BJ (cell line): ENCODE results near the gene TBL1X. TPM values are rescaled to one million over a fixed set of nuclear protein-coding genes. Genes with fewer than 3 reads are reported as not detected.
"Not testable (repeated sequence)": the region's sequence is repeated elsewhere in the genome, so short reads cannot be mapped to it uniquely, and the experiment has no call there.

Experiments used
- CTCF ChIA-PET: fragments of 350-600 bp; formaldehyde crosslinking; extraction: SDS; loops from one replicate; lab custom pipeline; 2021; ENCODE audit warnings: antibody characterized with exemption, inconsistent platforms; lab: Yijun Ruan, JAX
- POLR2A ChIA-PET: fragments of 300-600 bp; sonication (Branson Sonifier 250); formaldehyde crosslinking; extraction: SDS; loops from one replicate; lab custom pipeline; 2021; ENCODE audit warnings: antibody characterized with exemption; lab: Charles Lee
- DNase-seq: peaks from one replicate; pipeline ENCODE4 v3.0.0-alpha.2; 2011; ENCODE audit warnings: low read depth
- H3K27me3 ChIP-seq: 2 replicates; pipeline ENCODE4 v1.6.0; 2011; ENCODE audit warnings: low read length; ENCODE audit not compliant: control insufficient read depth, insufficient read depth
- H3K36me3 ChIP-seq: 2 replicates; pipeline ENCODE4 v1.5.1; 2011; ENCODE audit warnings: low read length; ENCODE audit not compliant: control insufficient read depth, insufficient read depth
- H3K4me3 ChIP-seq: 2 replicates; pipeline ENCODE4 v1.5.1; 2011; ENCODE audit warnings: low read depth, mild to moderate bottlenecking, control low read depth, low read length
- polyA plus RNA-seq: library from polyadenylated mRNA; depleted of rRNA; stranded (reverse); fragments of >200 nt; gene quantifications from 2 replicates; pipeline ENCODE4 v1.2.3, GENCODE V29; 2011
- TF ChIP-seq, protein P1 (sequence below): IDR thresholded peaks from 2 replicates; pipeline ENCODE4 v1.5.1; 2011; ENCODE audit warnings: low read depth, mild to moderate bottlenecking, control low read depth, inconsistent platforms, low read length, moderate library complexity; ENCODE audit not compliant: insufficient read depth

TBL1X gene
- polyA plus RNA-seq, 1 experiment: 13.2 TPM

- Histone ChIP-seq H3K27me3 (no peaks in the 10 kb centered on the region), H3K4me3 (no peak overlapping the region), H3K36me3 (no peaks in the 10 kb centered on the region; the same call in 1 of the 2 replicates)
- DNase-seq: no peak
- TF ChIP-seq, protein P1, sequence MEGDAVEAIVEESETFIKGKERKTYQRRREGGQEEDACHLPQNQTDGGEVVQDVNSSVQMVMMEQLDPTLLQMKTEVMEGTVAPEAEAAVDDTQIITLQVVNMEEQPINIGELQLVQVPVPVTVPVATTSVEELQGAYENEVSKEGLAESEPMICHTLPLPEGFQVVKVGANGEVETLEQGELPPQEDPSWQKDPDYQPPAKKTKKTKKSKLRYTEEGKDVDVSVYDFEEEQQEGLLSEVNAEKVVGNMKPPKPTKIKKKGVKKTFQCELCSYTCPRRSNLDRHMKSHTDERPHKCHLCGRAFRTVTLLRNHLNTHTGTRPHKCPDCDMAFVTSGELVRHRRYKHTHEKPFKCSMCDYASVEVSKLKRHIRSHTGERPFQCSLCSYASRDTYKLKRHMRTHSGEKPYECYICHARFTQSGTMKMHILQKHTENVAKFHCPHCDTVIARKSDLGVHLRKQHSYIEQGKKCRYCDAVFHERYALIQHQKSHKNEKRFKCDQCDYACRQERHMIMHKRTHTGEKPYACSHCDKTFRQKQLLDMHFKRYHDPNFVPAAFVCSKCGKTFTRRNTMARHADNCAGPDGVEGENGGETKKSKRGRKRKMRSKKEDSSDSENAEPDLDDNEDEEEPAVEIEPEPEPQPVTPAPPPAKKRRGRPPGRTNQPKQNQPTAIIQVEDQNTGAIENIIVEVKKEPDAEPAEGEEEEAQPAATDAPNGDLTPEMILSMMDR: no peak
- ChIA-PET POLR2A (interaction anchor here (0.5 kb wide), 1 partner anchor 269 kb away, joined by 4 read pairs; no protein-coding TSS in a partner anchor), CTCF (no interaction called here)
These were observed 2.3 kb downstream of the TBL1X start for GRCh38 chrX:9467146-9467545.

- POLR2A ChIA-PET: no interaction called here
- Histone ChIP-seq H3K4me3 (no peak overlapping the region), H3K27me3 (no peaks in the 10 kb centered on the region), H3K36me3 (no peaks in the 10 kb centered on the region; the same call in 1 of the 2 replicates)
- DNase-seq: no peak
- TF ChIP-seq, protein P1: no peak
- CTCF ChIA-PET: no interaction called here
These were observed 2.9 kb downstream of the TBL1X start for GRCh38 chrX:9467751-9468150.

- no peaks in the 10 kb centered on the region; the same call in 1 of the 2 replicates for H3K36me3 ChIP-seq
- no peaks in the 10 kb centered on the region for H3K27me3 ChIP-seq
- H3K4me3 ChIP-seq: no peak overlapping the region
- DNase-seq: no peak
- ChIA-PET POLR2A (no interaction called here), CTCF (no interaction called here)
- TF ChIP-seq, protein P1: no peak
These were observed 6.7 kb downstream of the TBL1X start for GRCh38 chrX:9471571-9471985.

- no peak overlapping the region for H3K4me3 ChIP-seq
- H3K27me3 ChIP-seq: no peaks in the 10 kb centered on the region
- TF ChIP-seq, protein P1: no peak
- no peak for DNase-seq
- CTCF ChIA-PET: interaction anchor here (1.1 kb wide), 1 partner anchor 12 kb away, joined by 3 read pairs; no protein-coding TSS in a partner anchor
- POLR2A ChIA-PET: no interaction called here
- H3K36me3 ChIP-seq: no peaks in the 10 kb centered on the region; the same call in 1 of the 2 replicates
These were observed 8.8 kb downstream of the TBL1X start for GRCh38 chrX:9473708-9474107.

- POLR2A ChIA-PET: not testable (repeated sequence)
These were observed 10.6 kb downstream of the TBL1X start for GRCh38 chrX:9475417-9475816.

DNA sequence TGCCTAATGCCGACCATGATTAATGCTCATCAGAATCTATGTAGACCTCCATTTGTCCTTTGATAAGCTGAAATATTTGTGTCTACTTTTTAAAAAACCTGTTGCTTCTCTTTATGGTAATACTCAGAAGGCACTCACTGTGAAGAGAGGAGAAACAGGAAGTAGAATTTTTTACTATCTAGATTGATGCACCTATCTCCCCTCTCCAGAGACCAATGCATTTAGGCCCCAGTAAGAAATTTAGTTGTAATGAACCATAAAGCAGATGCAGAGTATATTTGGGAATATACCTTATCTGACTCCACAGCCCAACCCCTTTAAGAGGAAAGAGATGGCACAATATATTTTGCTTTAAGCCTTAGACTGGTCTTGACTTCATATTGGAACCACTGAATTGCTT, 11.1 kb downstream of the TBL1X start:
- TF ChIP-seq, protein P1: no peak
- DNase-seq: no peak
- POLR2A ChIA-PET: no interaction called here

More at GRCh38 chrX:9475417-9475816, 10.6 kb downstream of the TBL1X start:
- H3K36me3 ChIP-seq, H3K4me3 ChIP-seq, H3K27me3 ChIP-seq, DNase-seq, CTCF ChIA-PET: not testable (repeated sequence)

More for the DNA sequence above, 11.1 kb downstream of the TBL1X start:
- no peak overlapping the region for H3K4me3 ChIP-seq
- no peaks in the 10 kb centered on the region for H3K27me3 ChIP-seq
- H3K36me3 ChIP-seq: no peaks in the 10 kb centered on the region; the same call in 1 of the 2 replicates
- CTCF ChIA-PET: no interaction called here
